NOMO-1 treated with DMSO at 0.1 percent for 48 hours (cell line): Measurements from ENCODE around the gene TRPC3.

ENCODE experiments used
- DNase-seq: peaks from one replicate; lab custom pipeline; 2025; ENCODE audit not compliant: unreplicated experiment; lab: John Stamatoyannopoulos, UW

Gene TRPC3

DNA sequence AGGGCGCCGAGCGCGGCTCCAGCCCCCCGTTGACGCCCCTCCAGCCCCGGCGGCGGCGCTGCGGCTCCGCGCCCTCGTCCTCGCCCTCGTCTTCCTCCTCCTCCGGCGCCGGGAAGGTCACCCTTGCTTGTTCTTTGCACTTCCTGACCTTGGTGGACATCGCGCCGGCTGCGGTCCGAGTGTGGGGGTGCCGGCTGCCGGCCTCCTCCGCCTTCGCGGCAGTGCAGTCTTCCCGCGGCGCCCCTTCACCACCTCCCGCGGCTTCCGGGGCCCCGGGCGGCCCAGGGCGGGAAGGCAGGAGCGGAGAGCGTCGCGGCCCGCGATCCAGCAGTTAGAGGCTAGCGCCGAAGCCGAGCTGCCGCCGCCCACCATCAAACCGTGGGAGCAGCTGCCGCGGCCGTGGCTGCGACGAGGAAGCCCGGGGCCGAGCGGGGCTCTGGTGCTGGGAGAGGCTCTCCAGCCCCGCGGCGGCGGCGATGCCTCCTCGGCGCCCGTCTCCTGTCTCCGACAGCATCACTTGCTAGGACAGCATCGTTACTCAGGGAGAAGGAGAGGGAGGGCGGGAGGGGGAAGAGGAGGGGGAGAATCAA, at the start of gene TRPC3:
Gene TRPC3 (minus strand): TSS at position 540 of the 590 bp plus-strand sequence. CDS start 380 bp downstream, at position 160.
- no peak for DNase-seq

DNA sequence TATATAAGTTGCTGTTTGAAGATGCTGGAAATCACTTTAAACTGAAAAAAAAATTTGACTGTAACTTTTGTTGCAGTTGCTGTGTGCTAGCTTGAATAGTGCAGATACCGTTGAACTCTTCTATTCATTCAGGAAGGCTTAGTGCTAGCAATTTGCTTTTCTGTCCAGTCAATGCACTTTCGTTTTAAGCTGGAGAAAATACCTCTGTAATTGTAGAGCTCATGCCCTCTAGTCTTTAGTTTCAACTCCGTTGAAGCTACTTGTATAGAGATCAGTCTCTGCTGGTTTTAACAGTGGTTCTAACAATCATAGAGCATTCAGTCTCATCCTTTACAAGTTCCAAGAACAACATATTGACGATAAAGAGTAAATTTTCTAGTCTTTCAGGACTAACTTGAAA, 49.0 kb upstream of the TRPC3 start:
- DNase-seq = no peak

DNA sequence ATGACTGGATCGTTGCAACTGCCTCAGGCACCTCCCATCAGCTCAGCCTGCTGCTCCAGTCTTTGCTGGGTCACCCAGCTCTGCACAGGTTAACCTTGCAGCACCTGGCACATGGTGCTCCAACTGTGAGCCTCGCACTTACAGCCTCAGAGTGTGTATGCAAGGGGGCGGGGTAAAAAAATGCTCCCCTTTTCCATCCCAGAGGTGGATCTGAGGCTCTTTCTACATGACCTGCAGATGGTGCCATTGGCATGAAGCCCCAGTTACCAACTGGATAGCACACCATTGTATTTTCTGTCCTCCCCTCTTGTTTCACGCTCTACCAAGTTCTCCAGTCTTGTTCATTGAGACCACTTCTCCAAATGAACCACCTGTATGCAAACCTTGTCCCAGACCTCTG, 46.2 kb upstream of the TRPC3 start:
- DNase-seq = no peak

DNA sequence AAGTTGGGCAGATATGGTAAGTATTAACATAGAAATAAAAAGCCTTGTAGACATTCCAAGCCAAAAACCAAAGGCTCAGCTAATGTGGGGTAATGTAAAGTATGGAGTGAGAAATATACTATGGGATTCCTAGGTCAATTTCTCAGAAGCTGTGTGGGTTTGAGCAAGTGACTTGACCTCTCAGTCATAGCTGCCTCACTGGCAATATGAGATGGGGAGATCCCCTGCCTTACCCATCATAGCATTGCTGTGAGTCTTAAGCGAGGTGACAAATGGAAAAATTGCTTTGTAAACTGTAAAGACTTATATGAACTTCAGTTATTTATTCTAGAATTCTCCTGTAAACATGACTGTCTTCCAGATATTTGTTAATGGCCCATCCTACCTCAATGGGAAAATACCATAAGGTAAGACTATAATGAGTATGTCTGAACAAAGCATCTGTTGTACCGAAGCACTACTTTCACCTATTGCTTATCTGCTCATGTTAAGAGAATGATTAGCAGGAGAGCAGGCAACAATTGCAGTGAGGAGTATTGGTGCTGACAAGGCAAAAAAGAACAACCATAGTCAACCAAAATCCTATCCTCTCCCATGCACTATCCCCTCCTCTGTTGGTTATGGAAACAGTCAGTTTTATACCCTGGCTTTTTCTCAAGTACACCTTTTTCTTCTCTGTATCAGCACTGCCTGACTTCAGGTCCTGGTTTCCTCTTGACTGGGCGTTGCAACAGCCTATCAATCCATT, 44.1 kb upstream of the TRPC3 start:
- no peak for DNase-seq

DNA sequence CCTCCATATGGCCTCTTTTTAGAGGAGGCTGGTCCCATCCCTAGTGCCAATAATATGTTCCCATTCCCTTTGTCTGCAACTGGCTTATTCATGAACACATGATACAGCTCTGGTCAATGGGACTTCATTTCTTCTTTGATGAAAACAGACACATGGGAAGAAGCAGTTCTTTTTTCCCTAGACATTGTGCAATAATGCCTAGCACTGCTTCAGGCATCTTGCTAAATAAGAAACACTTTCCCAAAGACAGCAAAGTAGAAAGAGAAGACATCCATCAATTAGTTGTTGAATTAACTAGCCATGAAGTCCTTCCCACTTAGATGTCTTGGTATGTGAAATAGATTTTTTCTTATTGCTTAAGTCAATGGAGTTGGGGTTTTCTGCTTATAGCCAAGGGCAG, 40.1 kb upstream of the TRPC3 start:
- no peak for DNase-seq

DNA sequence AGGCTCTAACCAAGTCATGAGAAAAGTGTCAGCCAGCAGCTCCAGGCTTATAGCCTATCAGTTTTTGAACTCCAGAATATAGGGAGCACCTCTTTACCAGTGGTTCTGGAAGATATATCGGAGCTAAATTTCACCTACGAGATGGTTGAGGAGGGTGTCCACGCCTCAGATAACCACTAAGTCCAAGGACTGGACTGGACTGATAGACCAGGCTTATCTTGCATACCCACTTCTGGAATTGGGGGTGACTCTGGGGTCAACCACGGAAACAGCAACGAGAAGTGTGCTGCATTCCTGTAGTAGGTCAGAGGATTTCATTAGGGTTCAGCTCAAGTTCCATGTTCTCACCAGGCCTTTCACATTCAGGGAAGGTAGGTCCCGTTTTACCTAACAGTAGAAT, 38.6 kb upstream of the TRPC3 start:
- DNase-seq = no peak

DNA sequence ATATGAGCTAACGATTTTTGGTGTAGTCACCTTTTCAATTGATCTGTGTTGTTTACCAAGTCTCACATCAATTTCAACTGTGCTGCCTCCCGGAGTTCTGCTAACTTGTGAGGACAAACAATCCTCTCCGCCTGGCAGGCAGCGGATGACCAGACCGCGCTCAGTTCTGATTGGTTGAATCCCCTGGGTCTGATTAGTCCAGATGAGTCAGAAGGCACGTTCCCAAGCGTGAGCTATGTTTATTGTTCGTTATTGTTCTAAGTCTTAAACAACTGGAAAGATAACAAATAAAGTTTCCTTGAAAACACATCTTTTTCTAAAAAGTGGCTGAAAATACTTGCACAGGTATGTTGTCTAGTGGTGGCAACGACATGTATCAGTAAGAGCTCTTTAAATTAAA, 37.9 kb upstream of the TRPC3 start:
- no peak for DNase-seq

DNA sequence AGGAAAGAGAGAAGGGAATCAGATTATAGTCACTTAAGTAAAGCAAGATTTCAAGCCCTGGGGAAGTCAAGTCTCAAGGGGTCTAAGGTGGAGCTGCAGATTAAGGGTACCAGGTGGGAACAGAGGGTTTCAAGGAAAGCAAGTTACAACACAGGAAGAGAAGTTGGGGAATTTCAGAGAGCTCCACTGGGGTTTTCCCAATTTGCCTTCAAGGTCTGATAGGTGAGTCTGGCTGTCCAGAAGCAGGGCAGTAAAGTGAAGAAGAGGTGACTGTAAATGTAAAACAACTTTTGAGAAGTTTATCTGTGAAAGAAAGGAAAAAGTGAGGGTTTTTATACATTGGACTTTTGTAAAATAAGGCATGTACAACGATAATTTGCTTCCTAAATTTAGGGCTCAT, 37.1 kb upstream of the TRPC3 start:
- DNase-seq = no peak

DNA sequence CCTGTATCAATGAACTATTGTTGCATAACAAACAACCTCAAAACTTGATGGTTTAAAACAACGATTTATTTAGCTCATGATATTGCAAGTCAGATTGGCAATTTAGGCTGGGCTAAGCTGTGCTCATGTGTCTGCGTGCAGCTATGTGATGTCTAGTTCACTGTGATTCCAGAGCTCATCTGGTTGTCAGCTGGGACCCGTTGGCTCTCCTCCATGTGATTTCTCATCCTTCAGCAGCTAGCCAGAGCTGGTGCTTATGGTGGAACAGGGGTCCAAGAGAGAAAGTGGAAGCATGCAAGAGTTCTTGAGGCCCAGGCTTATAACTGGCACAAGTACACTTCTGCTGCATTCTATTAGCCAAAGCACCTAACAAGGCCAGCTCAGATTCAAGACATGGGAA, 28.8 kb upstream of the TRPC3 start:
- no peak for DNase-seq

DNA sequence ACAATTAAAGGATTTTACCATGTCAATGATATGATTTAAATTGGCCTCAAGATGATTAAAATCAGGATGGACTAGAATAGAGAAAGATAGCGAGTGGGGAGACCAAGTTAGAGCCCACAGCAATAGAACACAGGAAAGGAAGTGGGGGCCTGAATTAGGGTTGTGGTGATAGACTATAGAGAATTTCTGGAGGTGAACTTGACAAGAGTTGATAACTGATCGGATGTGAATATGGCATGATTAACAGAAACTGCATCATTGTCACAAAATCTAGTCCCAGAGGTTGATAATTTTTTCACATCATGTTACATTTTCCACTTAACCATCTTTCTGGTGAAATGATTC, 26.3 kb upstream of the TRPC3 start:
- DNase-seq = no peak

DNA sequence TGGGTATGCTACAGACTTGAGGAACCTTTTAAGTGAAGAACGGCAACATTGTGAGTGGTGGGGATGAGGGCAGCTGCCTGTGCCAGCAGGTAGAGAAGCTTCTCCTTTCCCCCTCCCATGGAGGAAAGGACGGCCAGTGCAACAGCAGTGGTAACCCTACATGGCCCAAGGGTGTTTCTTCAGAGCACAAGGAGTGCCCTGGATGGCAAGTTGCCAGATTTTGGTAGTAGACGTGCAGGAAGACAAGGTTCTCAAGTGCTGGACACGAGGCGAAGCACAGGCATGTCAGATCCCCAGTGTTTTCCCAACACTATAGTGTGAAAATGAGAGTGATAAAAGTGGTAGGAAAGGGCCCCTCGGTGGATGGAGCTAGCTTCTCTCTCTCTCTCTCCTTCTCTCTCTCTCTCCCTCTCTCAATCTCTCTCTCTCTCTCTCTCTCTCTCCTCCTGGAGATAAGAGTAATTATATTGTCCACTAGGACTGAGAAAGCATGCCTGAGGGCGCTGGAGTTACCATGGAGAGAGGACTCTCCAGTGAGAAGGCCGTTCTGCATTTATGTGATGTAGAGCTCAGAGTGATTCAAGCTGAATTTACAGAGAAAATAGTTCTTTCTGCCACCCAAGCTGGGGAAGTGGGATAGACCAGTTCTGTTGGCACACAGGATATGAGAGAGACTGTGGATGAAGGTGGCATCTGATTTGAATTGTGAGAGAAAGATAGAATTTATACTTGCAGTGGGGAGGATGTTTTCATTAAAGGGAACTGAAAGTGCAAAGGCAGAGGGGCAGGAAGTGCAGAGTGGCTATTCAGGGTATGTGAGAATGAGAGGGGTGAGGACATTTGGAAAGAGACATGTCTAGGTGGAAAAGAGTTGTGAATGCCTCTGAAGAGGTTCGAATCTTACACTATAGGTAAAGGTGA, 25.7 kb upstream of the TRPC3 start:
- peak; percentile 54 for DNase-seq

DNA sequence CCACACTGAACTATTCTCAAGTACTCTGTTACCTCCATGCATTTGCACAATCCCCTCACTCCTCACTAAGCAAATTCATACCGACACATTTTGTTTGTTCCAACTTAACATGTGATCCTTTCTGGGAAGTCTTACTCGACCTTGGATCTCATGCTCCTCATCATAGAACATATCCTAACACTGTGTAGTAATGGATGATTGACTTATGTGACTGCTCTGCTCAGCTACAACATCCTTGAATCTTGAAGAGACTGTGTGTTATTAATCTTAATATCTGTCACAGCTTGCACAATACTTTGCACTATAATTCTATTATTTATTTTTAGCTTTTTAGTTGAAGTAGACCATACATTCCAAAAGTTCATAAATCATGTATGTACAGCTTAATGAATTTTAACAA, 23.9 kb upstream of the TRPC3 start:
- no peak for DNase-seq

DNA sequence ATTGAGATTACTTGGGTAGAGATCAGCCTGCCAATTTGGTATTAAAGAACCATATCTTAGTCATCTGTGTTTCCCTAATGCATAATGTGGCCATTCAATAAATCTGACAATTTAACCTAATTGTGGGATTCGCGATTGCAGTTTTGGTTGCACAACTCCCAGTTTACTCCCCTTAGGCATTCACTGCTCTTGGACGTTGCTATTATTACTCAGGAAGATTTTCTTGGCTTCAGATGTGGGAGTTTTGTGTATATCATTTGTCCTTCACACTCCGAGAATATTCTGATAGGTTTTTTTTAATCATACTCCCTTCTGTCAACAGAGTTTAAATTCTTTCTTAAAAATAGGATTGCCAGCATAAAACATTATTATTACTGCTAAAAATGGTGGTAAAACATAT, 22.0 kb upstream of the TRPC3 start:
- no peak for DNase-seq

DNA sequence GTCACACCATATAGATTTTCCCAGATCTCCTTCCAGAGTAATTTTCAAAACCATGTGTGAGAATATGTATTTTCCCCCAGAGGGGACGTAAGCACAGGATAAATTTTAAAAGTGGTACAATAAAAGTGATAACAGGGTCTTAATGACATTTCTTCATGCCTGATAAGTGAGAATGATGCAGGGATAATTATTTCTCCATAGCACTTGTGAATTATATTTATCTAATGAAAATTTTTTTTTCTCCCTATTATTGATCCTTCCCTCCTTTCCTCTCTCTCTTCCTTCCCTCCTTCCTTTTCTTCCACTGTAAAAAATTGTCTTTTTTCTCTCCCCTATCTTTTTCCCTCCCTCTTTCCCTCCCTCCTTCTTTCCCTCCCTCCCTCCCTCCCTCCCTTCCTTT, 17.0 kb upstream of the TRPC3 start:
- DNase-seq = no peak

DNA sequence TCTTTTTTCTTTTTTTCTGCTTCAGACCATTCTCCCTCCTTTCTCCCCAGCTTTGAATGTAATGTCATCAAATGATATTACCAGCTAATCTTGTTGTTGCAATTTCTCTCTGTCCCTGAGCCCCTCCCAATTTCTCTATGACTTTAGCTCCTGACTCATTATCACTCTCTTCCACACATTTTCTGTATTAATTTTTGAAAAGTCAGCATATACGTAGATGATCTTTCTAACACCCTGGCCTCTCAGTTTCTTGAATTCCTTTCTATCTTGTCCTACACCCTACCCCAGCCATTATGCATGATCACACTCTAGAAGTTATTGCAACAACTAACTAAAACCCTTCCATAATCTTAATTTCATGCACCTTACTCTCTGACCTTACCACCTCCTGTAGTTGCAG, 13.1 kb upstream of the TRPC3 start:
- no peak for DNase-seq

DNA sequence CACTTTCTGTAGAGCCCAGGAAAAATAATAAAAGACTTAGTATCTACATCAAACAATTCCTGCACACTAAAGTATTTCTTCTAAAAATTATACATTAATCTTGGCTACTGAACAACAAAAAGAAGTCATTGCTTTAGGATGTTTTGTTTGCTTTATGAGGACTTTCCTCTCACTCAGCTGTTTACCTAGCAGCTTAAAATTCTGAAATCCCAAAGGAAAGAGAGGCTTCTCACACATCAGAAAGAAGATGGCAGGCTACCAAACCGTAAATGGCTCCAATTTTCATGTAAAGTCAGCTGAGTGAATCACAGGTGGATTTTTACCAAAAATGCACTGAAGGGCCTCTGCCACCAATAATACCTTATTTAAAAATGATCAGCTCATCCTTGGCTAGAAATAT, 9.0 kb upstream of the TRPC3 start:
- DNase-seq = no peak

DNA sequence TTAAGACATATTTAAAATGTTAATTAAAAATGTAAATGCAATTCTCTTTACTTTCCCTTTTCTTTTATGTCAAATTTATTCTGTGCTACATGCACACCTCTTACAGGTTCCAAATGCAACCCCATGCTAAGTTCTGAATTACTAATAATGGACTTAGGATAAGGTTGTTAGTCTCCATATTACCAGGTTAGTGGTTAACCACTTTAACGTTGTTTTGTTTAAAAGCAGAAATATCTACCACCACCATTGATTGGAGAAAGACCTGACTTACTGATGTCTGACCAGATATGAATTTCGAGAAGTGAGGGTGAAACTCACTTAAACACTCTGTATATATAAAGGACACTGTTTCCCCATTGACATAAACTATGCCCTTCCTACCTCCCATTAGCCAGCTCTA, 6.9 kb upstream of the TRPC3 start:
- no peak for DNase-seq

DNA sequence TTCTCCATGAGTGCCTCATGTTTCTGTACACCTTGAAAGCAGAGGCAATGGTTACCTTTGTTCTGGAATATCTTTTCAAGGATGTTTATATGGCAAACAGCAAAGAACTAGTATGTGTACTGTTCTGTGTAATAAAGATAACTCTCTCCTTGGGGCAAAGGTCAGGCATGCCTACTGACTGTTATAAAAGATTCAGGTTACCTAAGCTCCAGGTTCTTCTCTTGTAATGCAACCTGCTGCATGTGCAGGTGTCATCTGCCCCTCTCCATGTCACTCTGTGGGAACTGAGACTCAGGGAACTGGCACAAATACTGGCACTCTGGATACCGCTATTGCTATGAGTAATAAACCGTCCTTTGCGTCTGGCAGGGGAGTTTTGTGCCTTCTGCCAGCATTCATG, 5.4 kb upstream of the TRPC3 start:
- no peak for DNase-seq

DNA sequence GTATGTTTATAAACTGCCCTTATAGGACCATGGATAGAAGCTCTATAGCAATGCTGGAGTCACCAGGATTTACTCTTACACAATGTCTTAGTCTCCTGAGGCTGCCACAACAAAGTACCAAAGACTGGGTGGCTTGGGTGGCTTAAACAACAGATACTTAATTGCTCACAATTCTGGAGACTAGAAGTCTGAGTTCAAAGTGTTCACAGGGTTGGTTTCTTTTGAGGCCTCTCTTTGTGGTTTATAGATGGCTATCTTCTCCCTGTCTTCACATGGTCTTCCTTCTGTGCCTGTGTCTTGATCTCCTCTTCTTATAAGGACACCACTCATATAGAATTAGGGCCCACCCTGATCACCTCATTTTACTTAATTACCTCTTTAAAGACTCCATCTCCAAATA, 2.0 kb upstream of the TRPC3 start:
- no peak for DNase-seq

DNA sequence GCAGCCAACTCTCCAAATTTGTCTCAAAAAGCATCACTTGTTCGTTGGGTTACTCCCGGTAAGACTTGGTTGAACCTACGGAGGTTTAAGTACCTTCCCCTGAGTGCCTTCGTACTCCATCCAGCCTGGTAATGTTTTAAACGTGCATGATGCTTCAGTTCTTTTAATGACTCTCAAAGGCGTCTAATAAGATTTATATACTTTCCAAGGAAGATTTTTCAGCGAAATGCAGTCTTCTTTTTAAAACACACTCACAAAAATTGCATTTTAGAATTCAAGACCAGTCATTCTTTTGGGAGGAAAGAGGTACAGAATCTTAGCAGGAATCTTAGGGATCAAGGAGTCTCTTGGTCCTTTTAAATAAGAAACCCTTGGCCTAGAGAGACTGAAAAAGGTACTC, 430 bp upstream of the TRPC3 start:
- DNase-seq = no peak

DNA sequence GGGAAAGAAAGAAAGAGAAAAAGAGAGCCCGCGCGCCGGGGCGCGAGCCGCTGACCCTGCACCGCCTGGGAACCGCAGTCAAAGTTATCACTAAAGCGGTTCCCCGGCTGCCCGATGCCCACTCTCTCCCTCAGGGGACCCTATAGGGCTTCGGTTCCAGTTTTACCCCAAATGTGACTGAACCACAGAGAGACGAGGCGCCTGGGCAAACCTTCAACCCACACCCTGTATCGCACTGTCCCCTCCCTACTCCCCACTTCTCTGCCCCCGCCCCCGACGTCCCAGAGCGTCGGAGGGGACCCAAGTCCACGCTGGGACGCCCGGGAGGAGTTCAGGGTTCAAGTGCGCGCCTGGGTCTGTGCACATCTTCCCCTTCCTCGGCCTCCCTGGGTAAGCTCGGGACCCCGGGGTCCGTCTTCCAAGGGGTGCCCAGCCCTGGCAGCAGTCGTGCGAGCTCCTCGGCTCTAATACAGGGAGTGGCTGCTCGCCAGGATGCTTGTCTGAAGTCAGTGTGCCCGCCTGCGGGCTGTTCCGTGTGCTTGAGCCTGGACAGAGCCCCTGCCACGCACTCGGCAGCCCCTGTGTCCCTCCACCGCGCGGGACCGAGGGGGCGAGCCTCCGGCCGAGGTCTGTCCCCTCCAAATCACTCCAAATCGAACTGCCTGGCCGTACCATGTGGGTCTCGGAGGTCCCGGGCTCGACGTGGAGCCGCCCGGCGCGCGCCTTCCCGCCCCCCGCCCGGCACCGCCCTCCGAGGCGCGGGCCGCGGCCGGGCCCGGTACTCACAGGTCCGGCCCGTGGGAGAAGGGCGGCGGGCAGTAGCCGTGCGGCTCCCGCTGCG, 960 bp downstream of the TRPC3 start:
- no peak for DNase-seq
